HFF-Myc (cell line): ENCODE results near the gene LRRC70.

Source experiments
- DNase-seq: peaks from one replicate; pipeline ENCODE4 v3.0.0-alpha.2; 2011; ENCODE audit warnings: low read depth; ENCODE audit errors: extremely low read depth
- H3K4me3 ChIP-seq: replicated peaks from 2 replicates; pipeline ENCODE4 v1.5.1; 2011; ENCODE audit warnings: low read depth, mild to moderate bottlenecking, control low read depth, low read length
- CTCF ChIP-seq: IDR thresholded peaks from 2 replicates; pipeline ENCODE4 v1.5.1; 2012; ENCODE audit warnings: mild to moderate bottlenecking, low read depth, low read length, control low read depth; ENCODE audit errors: missing control alignments

The LRRC70 gene

GRCh38 chr5:62542720-62543119, 35.9 kb upstream of the LRRC70 start:
- no peak overlapping the region for H3K4me3 ChIP-seq
- no peak for DNase-seq
- no peak for TF ChIP-seq CTCF

DNA sequence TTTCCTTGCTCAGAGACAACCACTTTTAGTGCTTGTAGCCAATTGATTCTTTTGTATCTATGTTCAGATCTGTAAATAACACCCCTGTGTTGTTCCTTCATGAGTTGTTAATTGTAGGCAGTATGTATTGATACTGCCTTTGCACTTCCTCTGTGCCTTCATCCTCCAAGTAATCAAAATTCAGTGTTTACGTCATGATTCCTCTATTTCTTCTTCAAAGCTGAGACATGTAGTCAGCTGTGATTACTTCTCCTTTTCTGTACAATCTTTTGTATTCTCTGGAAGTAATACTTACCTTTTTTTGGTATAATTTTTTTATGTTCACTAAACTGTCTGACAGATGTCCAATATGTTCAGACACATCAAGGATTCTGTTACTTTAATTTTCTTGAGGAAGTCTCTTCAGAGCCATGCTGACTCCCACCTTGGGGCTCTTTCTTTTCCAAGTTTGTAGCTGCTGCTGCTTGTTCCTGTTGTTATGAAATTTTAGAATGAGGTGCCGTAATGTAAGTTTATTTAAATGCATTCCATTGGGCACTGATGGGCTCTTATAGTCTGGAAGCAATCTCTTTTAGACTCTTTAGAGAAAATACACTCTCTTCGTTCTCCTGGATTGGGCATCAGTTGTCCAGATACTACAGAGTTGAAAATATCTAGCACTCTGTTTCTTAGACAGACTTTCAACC, 30.5 kb upstream of the LRRC70 start:
- DNase-seq = no peak

DNA sequence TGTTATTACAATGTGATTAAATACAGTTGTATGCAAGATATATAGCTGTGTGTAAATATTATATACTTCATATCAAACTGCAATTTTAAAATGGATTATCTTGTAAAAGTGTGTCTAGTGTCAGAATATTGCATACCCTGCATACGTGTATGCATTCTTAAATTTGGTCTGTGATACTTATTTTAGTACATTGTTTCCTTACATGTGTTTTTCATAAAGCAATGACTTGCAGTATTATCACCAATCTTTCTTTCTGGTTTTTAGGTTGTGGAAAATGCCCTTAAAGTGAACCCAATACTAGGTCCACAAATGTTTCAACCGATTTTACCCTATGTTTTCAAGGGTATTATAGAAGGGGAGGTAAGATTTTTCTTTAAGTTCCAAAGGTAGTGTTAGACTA, 28.5 kb upstream of the LRRC70 start:
- H3K4me3 ChIP-seq = no peak overlapping the region
- TF ChIP-seq CTCF = no peak
- DNase-seq = no peak

More for the DNA sequence above, 30.5 kb upstream of the LRRC70 start:
- no peak overlapping the region for H3K4me3 ChIP-seq
- TF ChIP-seq CTCF = no peak

DNA sequence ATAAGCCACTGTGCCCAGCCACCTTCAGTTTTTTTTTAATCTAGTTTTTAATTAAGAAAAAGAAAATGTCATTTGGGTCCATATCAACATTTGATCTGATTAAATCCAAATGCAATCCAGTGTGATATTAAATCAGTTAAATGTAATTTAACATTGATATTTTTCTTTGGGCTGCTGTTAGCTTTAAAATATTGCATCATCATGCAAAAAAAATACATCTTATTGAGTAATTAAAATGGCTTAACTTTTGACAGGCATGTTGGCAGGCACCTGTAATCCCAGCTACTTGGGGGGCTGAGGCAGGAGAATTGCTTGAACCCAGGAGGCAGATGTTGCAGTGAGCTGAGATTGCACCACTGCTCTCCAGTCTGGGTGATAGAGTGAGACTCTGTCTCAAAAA, 22.7 kb upstream of the LRRC70 start:
- no peak overlapping the region for H3K4me3 ChIP-seq
- TF ChIP-seq CTCF = no peak
- no peak for DNase-seq

GRCh38 chr5:62558941-62559340, 19.7 kb upstream of the LRRC70 start:
- DNase-seq = no peak
- no peak for TF ChIP-seq CTCF
- no peak overlapping the region for H3K4me3 ChIP-seq

DNA sequence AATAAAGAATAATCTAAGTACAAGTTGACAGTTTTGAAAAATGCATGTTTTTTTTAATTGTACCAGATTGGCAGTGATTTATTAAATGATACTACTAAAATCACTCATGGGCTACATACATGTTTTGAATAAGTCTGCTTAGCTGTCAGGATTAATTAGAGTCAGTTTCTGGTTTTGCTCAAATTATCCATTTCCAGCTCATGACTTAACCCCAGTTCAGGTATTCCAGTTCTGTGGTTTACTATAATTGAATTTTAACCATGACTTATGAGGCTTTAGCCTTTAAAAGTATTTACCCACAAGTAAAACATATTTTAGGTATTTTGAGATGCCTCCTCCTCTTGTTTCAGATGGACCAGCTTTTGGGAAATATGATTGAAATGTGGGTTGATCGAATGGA, 17.8 kb upstream of the LRRC70 start:
- DNase-seq = no peak
- no peak overlapping the region for H3K4me3 ChIP-seq

More for the DNA sequence above, 17.8 kb upstream of the LRRC70 start:
- TF ChIP-seq CTCF = no peak
